ENCODE results near the gene DIAPH2.
"Not testable (repeated sequence)": the region's sequence is repeated elsewhere in the genome, so short reads cannot be mapped to it uniquely, and the experiment has no call there.

The DIAPH2 gene

DNA sequence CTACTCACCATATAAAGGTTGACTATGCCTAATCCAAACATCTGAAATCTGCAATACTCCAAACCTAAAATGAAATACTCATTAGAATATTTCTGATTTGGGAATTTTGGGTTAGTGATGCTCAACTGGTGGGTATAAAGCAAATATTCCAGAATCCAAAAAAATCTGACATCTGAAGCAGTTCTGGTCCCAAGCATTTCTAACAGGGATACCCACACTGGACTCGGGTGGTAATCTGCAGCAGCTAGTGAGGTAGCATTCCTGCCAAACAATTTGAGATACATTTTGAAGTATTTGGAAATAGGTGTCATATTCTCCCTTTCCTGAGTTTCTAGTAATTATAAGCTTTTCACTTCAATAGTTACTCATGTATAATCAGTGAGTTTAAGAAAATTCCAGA lies 149.5 kb downstream of the DIAPH2 start:
- Mint-ChIP-seq H3K36me3 (no peaks in the 10 kb centered on the region), H3K9me3 (no peaks in the 10 kb centered on the region), H3K27ac (no peak overlapping the region), H3K4me1 (no peaks in the 10 kb centered on the region), H3K4me3 (no peak overlapping the region)
- ATAC-seq (no peak), DNase-seq (ENCODE audit: low spot score in 2 of 2) (no peak)

DNA sequence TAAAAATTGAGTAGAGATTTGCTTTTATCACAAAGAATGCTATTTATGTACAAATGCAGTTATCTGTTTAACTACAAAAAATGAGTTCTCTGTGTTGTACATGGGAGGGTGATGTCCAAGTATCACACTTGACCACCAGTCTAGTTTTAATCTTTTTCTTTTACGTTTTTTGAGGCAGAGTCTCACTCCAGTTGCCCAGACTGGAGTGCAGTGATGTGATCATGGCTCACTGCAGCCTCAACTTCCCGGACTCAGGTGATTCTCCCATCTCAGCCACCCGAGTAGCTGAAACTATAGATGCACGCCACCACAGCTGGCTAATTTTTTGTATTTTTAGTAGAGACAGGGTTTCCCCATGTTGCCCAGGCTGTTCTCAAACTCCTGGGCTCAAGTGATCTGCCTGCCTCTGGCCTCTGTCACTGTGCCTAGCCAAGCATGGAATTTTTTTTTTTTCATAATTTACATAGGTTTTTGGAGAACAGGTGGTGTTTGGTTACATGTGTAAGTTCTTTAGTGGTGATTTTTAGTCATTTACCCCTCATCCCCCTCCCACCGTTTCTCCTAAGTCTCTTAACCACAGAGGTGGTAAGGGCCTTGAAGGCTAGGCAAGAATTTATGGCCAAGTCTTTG lies 151.1 kb downstream of the DIAPH2 start:
- ATAC-seq (no peak), DNase-seq (ENCODE audit: low spot score in 2 of 2) (no peak)
- no peaks in the 10 kb centered on the region for H3K4me1 Mint-ChIP-seq
- H3K27ac Mint-ChIP-seq, result no peak overlapping the region
- H3K9me3 Mint-ChIP-seq, result no peaks in the 10 kb centered on the region
- no peak overlapping the region for H3K4me3 Mint-ChIP-seq
- no peaks in the 10 kb centered on the region for H3K36me3 Mint-ChIP-seq

DNA sequence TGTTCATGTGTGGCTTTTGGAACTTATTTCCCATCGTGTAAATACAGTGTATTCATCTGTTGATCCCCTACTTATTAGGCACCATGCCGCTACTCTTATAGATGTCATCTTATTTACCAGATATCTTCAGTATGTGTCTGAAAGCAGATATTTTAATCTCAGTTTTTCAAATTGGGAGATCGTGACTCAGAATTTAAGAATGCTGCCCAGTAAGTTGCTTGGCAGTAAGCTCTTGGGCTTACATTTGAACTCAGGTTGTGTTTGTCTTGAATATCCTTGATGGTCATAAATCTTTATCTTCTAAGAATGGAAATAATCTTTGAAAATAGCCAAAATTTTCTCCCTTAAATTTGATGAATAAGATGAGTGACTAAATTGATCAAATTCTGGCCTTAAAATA lies 153.2 kb downstream of the DIAPH2 start:
- no peak overlapping the region for H3K27ac Mint-ChIP-seq
- H3K4me1 Mint-ChIP-seq, result no peaks in the 10 kb centered on the region
- no peak overlapping the region for H3K4me3 Mint-ChIP-seq
- ATAC-seq, result no peak
- no peaks in the 10 kb centered on the region for H3K9me3 Mint-ChIP-seq
- H3K36me3 Mint-ChIP-seq, result no peaks in the 10 kb centered on the region
- no peak for DNase-seq (ENCODE audit: low spot score in 2 of 2)

DNA sequence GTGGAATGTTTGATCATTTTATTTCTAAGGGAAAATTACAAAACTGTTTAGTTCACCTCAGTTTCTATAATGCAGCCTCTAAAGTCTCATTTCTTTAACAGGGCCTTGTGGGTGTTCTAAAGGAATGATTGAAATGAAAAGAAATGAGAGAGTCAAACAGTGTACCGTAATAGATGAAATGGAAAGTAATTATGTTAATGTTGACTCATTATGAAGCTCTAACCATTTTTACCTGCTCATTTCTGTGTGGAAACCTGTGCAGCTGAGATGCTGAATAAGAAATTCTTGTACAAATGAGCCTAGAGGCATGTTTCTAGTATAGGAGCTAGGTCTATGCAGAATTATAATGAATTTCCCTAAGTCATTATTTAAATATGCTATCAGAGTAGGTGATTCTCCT lies 153.9 kb downstream of the DIAPH2 start:
- Mint-ChIP-seq H3K27ac (no peak overlapping the region), H3K9me3 (no peaks in the 10 kb centered on the region), H3K4me1 (no peaks in the 10 kb centered on the region), H3K36me3 (no peaks in the 10 kb centered on the region), H3K4me3 (no peak overlapping the region)
- ATAC-seq, result no peak
- no peak for DNase-seq (ENCODE audit: low spot score in 2 of 2)

DNA sequence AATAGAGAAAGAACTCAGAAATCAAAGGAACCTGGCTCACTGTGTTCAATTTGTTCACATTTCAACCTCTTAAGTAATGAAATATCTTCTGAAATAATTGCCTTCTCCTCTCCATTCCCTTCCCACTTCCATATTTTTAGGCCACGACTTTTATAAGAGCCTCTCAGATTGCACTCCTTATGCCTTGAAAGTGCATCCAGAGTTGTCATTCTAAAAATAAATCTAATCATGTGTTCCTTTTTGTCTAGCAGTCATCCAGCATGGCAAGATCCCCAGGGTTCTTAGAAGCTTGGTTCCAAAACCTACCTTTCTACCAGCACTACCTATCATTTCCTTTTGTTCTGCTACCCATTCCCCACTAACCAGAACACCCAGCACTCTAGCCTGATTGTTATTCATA lies 156.7 kb downstream of the DIAPH2 start:
- H3K4me3 Mint-ChIP-seq, result no peak overlapping the region
- H3K9me3 Mint-ChIP-seq, result no peaks in the 10 kb centered on the region
- H3K36me3 Mint-ChIP-seq, result no peaks in the 10 kb centered on the region
- ATAC-seq (no peak), DNase-seq (ENCODE audit: low spot score in 2 of 2) (no peak)
- H3K27ac Mint-ChIP-seq, result no peak overlapping the region
- H3K4me1 Mint-ChIP-seq, result no peaks in the 10 kb centered on the region

DNA sequence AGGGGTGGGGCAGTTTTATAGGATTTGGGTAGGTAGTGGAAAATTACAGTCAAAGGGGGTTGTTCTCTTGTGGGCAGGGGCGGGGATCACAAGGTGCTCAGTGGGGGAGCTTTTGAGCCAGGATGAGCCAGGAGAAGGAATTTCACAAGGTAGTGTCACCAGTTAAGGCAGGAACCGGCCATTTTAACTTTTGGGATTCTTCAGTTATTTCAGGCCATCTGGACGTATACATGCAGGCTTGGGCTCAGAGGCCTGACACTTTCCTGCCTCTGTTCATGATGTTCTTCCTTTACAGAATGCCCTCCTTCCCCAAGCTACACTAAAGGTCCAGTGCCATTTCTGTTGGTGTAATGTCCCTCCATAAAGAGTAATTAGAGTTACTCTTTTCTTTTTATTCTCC lies 157.2 kb downstream of the DIAPH2 start:
- H3K36me3 Mint-ChIP-seq; H3K27ac Mint-ChIP-seq; H3K4me1 Mint-ChIP-seq; ATAC-seq; H3K4me3 Mint-ChIP-seq; H3K9me3 Mint-ChIP-seq; DNase-seq (ENCODE audit: low spot score in 2 of 2): not testable (repeated sequence)

DNA sequence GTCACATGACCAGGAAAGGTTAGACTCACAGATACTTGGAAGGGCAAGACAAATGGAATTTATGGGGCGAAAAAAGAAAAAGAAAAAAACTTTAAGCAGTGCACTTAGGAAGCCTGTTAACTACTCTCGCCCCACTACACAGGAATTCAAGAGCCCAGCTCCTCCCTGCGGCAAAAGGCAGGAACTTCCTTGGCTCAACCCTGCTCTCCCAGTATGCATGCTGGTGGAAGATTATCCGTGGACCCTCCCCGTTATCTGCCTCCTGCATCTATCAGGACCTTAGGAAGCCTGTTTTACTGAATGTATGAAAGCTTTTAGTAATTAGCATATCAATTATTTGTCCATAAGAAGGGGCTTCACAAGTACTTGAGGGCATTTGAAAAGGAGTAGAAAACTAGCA lies 158.9 kb downstream of the DIAPH2 start:
- DNase-seq (ENCODE audit: low spot score in 2 of 2), result no peak
- ATAC-seq, result no peak
- no peak overlapping the region for H3K4me3 Mint-ChIP-seq
- no peak overlapping the region for H3K27ac Mint-ChIP-seq
- no peaks in the 10 kb centered on the region for H3K36me3 Mint-ChIP-seq
- no peaks in the 10 kb centered on the region for H3K4me1 Mint-ChIP-seq
- H3K9me3 Mint-ChIP-seq, result no peaks in the 10 kb centered on the region

DNA sequence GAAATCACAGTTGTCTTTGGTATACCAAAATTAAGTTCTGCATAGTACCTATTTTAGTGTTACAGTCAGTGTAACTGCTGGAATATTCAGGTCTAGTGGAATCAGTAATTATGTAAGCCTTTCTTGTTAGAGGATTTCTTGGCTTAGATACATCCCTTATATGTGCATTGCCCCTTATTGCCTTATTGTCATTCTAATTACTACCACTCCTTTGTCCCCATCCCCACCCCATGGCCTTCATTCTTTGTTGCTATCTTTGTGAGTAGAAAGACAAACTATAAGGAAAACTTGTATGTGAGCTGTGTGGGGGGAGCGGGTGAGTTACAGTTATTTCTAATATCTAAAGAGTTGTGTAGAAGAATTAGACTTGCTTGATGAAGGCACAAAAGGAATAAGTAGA lies 162.2 kb downstream of the DIAPH2 start:
- Mint-ChIP-seq H3K4me3 (no peak overlapping the region), H3K36me3 (no peaks in the 10 kb centered on the region), H3K4me1 (no peaks in the 10 kb centered on the region), H3K9me3 (no peaks in the 10 kb centered on the region), H3K27ac (no peak overlapping the region)
- DNase-seq (ENCODE audit: low spot score in 2 of 2), result no peak
- ATAC-seq, result no peak

DNA sequence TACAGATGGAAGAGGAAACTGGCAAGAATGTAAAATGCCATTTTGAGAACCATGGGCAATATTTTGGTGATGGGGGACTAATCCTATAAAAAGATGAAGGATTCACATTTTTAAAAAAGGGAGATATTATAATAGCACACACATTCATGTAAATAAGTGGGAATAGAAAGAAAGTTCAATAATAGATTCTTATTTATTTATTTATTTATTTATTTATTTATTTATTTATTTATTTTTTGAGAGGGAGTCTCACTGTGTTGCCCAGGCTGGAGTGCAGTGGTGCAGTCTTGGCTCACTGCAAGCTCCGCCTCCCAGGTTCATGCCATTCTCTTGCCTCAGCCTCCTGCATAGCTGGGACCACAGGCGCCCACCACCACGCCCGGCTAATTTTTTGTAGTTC lies 174.8 kb downstream of the DIAPH2 start:
- H3K9me3 Mint-ChIP-seq; DNase-seq (ENCODE audit: low spot score in 2 of 2); H3K4me3 Mint-ChIP-seq; H3K27ac Mint-ChIP-seq; ATAC-seq; H3K36me3 Mint-ChIP-seq: not testable (repeated sequence)
- peaks cover 10% of the 10 kb centered on the region for H3K4me1 Mint-ChIP-seq

DNA sequence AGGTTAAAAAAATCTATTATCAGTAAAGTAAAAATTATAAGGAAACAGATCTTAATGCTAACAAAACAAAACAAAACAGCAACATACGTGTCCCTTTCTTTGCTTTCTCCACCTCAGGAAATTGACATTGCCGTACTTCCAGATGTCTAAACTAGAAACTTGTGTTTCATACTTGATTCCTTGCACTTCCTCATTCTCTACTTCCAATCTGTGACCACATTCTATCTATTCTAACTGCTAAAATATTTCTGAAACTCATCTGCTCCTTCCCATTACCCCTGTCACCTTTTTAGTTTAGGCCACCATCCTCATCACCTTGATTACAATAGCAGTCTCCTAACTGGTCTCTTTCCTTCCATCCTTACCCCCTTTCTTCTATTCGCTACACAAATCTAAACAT lies 176.6 kb downstream of the DIAPH2 start:
- Mint-ChIP-seq H3K27ac (no peak overlapping the region), H3K9me3 (no peaks in the 10 kb centered on the region), H3K4me1 (peaks cover 15% of the 10 kb centered on the region), H3K4me3 (no peak overlapping the region), H3K36me3 (no peaks in the 10 kb centered on the region)
- ATAC-seq, result no peak
- no peak for DNase-seq (ENCODE audit: low spot score in 2 of 2)

DNA sequence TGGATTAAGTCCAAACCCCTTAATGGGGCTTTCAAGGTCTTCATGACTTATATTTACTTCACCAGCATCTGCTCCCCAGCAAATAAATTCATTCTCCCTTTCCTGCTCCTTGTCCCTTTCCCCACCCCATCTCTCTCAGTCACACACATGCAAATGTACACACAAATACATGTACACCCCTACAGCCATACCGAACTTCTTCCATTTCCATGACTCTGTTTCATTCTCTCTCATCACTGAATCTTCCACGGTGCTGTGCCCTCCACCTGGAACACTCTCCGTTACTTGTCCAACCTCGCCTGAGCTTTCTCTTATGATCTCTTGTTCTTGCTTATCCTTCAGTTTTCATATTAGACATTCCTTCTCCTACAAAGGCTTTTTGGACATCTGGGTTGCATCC lies 177.0 kb downstream of the DIAPH2 start:
- no peak for DNase-seq (ENCODE audit: low spot score in 2 of 2)
- Mint-ChIP-seq H3K4me1 (peaks cover 15% of the 10 kb centered on the region), H3K4me3 (no peak overlapping the region), H3K36me3 (no peaks in the 10 kb centered on the region), H3K27ac (no peak overlapping the region), H3K9me3 (no peaks in the 10 kb centered on the region)
- ATAC-seq, result no peak

DNA sequence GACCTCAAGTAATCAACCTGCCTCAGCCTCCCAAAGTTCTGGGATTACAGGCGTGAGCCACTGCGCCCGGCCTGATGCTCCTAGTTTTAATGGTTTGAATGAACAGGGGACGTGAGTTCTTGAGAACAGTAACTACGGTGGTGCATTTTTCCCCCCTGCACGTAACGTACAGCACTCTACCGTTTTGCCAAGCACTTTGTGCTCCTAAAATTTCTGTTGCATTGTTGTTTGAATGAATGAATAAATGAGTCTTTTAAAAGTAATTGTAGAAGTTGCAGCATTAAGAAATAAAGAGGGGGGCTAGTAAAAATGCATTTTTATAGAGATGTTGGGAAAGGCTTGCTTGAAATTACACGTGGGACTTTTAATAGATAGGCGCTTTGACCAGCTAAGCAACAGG lies 199.0 kb downstream of the DIAPH2 start, which contains the start of gene RPA4:
Gene RPA4 (plus strand): TSS at position 301 of the 400 bp plus-strand sequence. CDS start 403 bp downstream, outside the sequence.
- Mint-ChIP-seq H3K36me3 (peaks cover 6% of the 10 kb centered on the region), H3K27ac (no peak within 1 kb of the TSS), H3K4me1 (no peaks in the 10 kb centered on the region), H3K9me3 (no peaks in the 10 kb centered on the region), H3K4me3 (no peak within 1 kb of the TSS)
- no peak for DNase-seq (ENCODE audit: low spot score in 2 of 2)
- no peak for ATAC-seq

DNA sequence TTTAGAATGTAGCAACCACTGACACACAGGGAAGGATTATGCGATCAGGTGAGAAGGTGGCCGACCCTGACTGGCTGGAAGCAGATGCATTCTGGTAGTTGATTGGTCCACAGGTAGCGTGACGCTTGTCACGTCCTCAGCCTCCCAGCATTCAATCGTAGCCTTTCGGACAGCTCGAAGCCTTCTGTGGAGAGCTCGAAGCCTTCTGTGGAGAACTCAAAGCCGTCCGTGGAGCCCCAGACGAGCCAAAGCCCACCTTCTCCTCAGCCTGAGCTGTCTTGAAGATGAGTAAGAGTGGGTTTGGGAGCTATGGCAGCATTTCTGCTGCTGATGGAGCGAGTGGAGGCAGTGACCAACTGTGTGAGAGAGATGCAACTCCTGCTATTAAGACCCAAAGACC lies 199.4 kb downstream of the DIAPH2 start:
- DNase-seq (ENCODE audit: low spot score in 2 of 2) (no peak), ATAC-seq (no peak)
- no peaks in the 10 kb centered on the region for H3K9me3 Mint-ChIP-seq
- H3K4me3 Mint-ChIP-seq, result no peak overlapping the region
- no peak overlapping the region for H3K27ac Mint-ChIP-seq
- H3K36me3 Mint-ChIP-seq, result peaks cover 6% of the 10 kb centered on the region
- H3K4me1 Mint-ChIP-seq, result no peaks in the 10 kb centered on the region

DNA sequence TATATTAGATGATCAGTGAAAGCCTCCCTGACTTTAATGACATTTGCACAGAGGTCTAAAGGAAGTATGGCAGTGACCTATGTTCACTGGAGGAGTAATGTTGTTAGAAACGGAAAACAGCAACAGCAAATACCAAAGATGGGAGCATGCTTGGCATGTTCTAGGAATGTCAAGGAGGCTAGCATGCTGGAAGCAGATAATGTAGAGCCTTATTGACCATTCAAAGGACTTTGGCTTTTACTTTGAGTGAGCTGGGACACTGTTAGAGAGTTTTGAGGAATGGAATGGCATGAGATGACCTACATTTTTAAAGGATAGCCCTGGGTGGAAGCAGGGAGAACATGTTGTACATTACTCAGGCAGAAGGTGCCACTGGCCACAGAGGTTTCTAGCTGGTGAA lies 205.1 kb downstream of the DIAPH2 start:
- Mint-ChIP-seq H3K4me3 (no peak overlapping the region), H3K9me3 (no peaks in the 10 kb centered on the region), H3K27ac (no peak overlapping the region), H3K36me3 (peaks cover 4% of the 10 kb centered on the region), H3K4me1 (no peaks in the 10 kb centered on the region)
- DNase-seq (ENCODE audit: low spot score in 2 of 2) (no peak), ATAC-seq (no peak)

DNA sequence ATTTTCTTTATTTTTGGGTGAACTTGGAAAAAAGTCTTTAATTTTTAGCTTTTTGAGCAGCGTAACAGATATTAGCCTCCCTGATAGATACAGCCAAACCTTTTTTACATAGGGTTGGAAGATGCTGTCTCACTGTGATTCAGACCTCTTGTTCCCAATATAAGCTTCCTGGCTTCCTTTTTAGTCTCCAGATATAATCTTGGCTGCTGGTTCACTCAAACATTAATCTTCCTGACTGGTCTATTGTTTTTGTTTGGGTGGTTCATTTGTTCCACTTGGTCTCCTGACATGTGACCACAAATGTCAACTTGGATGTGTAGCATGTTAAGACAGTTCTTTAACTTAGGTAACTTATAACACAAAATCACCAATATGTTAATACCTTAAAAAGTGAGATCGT lies 222.1 kb downstream of the DIAPH2 start:
- Mint-ChIP-seq H3K9me3 (no peaks in the 10 kb centered on the region), H3K4me3 (no peak overlapping the region), H3K36me3 (no peaks in the 10 kb centered on the region), H3K27ac (no peak overlapping the region), H3K4me1 (no peaks in the 10 kb centered on the region)
- DNase-seq (ENCODE audit: low spot score in 2 of 2), result no peak
- ATAC-seq, result no peak

DNA sequence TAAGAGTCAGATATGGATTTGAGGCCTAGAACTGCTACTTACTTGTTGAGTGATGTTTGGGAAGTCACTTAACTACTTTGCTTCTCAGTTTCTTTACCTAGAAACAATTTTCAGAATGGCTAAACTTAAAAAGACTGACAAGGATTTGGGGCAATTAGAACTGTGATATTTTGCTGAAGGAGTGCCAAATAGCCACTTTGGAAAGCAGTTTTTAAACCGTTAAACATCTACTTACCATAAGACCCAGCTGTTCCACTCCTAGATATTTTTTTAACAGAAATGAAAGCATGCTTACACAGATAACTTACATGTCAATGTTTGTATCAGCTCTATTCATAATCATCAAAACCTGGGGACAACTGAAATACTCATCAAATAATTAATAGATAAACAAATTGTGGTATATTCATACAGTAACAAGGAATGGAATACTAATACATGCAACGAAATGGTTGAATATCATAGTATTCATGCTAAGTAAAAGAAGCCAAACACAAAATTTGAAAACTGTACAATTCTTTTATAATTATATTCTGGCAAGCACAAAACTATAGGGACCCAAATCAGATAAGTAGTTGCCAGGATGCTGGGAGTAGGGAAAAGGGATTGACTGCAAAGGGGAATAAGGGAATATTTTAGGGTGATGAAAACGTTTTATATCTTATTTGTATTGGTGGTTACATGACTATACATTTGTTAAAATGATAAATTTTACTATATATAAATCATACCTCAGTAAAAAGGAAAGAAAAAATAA lies 223.1 kb downstream of the DIAPH2 start:
- Mint-ChIP-seq H3K36me3 (no peaks in the 10 kb centered on the region), H3K4me1 (no peaks in the 10 kb centered on the region), H3K27ac (no peak overlapping the region), H3K9me3 (no peaks in the 10 kb centered on the region), H3K4me3 (no peak overlapping the region)
- no peak for ATAC-seq
- no peak for DNase-seq (ENCODE audit: low spot score in 2 of 2)
